Activated CD8-positive, alpha-beta T cell treated with anti-CD3 and anti-CD28 coated beads for 36 hours (primary cell): ENCODE results near the gene CNTNAP2. TPM values are rescaled to one million over a fixed set of nuclear protein-coding genes. Genes with fewer than 3 reads are reported as not detected.
"Not testable (repeated sequence)": the region's sequence is repeated elsewhere in the genome, so short reads cannot be mapped to it uniquely, and the experiment has no call there.

Experiments
- ATAC-seq: fragments of 200-7000 bp; cut with Tn5 transposase; one replicate; pipeline ENCODE4 v1.10.0; 2021; ENCODE audit warnings: mild to moderate bottlenecking, moderate library complexity
- CTCF ChIA-PET: fragments of 350-600 bp; sonication (Branson Sonifier 250); formaldehyde crosslinking; loops from one replicate; lab custom pipeline; 2021; ENCODE audit warnings: antibody characterized with exemption; lab: Charles Lee
- POLR2A ChIA-PET: fragments of 350-600 bp; sonication (Branson Sonifier 250); formaldehyde crosslinking; loops from one replicate; lab custom pipeline; 2021; ENCODE audit warnings: antibody characterized with exemption; lab: Charles Lee
- DNase-seq: peaks from one replicate; pipeline ENCODE4 v3.0.0-alpha.2; 2020
- H3K27ac Mint-ChIP-seq: one replicate; pipeline ENCODE4 v1.8.0; 2021; ENCODE audit warnings: mild to moderate bottlenecking, mixed read lengths
- H3K27me3 Mint-ChIP-seq: one replicate; pipeline ENCODE4 v1.8.0; 2021; ENCODE audit warnings: mixed read lengths
- H3K36me3 Mint-ChIP-seq: one replicate; pipeline ENCODE4 v1.8.0; 2021; ENCODE audit warnings: low read depth, mixed read lengths
- H3K4me1 Mint-ChIP-seq: one replicate; pipeline ENCODE4 v1.8.0; 2021; ENCODE audit warnings: low read depth, mixed read lengths
- H3K4me3 Mint-ChIP-seq: one replicate; pipeline ENCODE4 v1.8.0; 2021; ENCODE audit warnings: mild to moderate bottlenecking, moderate library complexity, mixed read lengths
- H3K9me3 Mint-ChIP-seq: one replicate; pipeline ENCODE4 v1.8.0; 2021; ENCODE audit warnings: mixed read lengths
- CTCF ChIP-seq: fragments of 200-600 bp; IDR thresholded peaks from one replicate; pipeline ENCODE4 v1.8.0; 2022; ENCODE audit warnings: antibody characterized with exemption, mild to moderate bottlenecking
- intact Hi-C: fragments of 100-400 bp; cut with micrococcal nuclease; formaldehyde crosslinking; loops from one replicate; pipeline ENCODE4 v1.10.0; 2022
- total RNA-seq, 2 experiments: library from RNA; stranded (reverse); gene quantifications; one replicate each; pipeline ENCODE4 v1.2.3, GENCODE V29; 2021

CNTNAP2 gene
- total RNA-seq, 2 experiments from 2014 or later: not detected

- no peak for TF ChIP-seq CTCF
- Mint-ChIP-seq H3K27me3 (no peaks in the 10 kb centered on the region), H3K9me3 (peaks cover 8% of the 10 kb centered on the region), H3K4me1 (no peaks in the 10 kb centered on the region), H3K4me3 (no peak overlapping the region), H3K36me3 (no peaks in the 10 kb centered on the region), H3K27ac (no peak overlapping the region)
- ChIA-PET POLR2A (no interaction called here), CTCF (no interaction called here)
- no peak for DNase-seq
- intact Hi-C loops: no loop called here
- no peak for ATAC-seq
Measured at GRCh38 chr7:146902266-146902665, 785.7 kb downstream of the CNTNAP2 start.

- no peaks in the 10 kb centered on the region for H3K27me3 Mint-ChIP-seq
- H3K36me3 Mint-ChIP-seq: no peaks in the 10 kb centered on the region
- TF ChIP-seq CTCF: no peak
- intact Hi-C loops: no loop called here
- CTCF ChIA-PET: no interaction called here
- H3K27ac Mint-ChIP-seq: no peak overlapping the region
- POLR2A ChIA-PET: no interaction called here
- ATAC-seq (no peak), DNase-seq (no peak)
- H3K9me3 Mint-ChIP-seq: peaks cover 8% of the 10 kb centered on the region
- H3K4me1 Mint-ChIP-seq: no peaks in the 10 kb centered on the region
- no peak overlapping the region for H3K4me3 Mint-ChIP-seq
Measured at GRCh38 chr7:146902728-146903127, 786.1 kb downstream of the CNTNAP2 start.

GRCh38 chr7:146905746-146906145, 789.1 kb downstream of the CNTNAP2 start:
- ATAC-seq, intact Hi-C loops, H3K27me3 Mint-ChIP-seq, DNase-seq, H3K4me3 Mint-ChIP-seq, POLR2A ChIA-PET, H3K36me3 Mint-ChIP-seq, H3K4me1 Mint-ChIP-seq, CTCF ChIA-PET, H3K9me3 Mint-ChIP-seq, H3K27ac Mint-ChIP-seq: not testable (repeated sequence)

- intact Hi-C loops: no loop called here
- Mint-ChIP-seq H3K4me3 (no peak overlapping the region), H3K4me1 (no peaks in the 10 kb centered on the region), H3K9me3 (peaks cover 10% of the 10 kb centered on the region), H3K27ac (no peak overlapping the region), H3K36me3 (no peaks in the 10 kb centered on the region), H3K27me3 (no peaks in the 10 kb centered on the region)
- ChIA-PET CTCF (no interaction called here), POLR2A (no interaction called here)
- TF ChIP-seq CTCF: no peak
- ATAC-seq (no peak), DNase-seq (no peak)
Measured at GRCh38 chr7:146922782-146923181, 806.2 kb downstream of the CNTNAP2 start.

GRCh38 chr7:146926841-146927240, 810.2 kb downstream of the CNTNAP2 start:
- no peak for DNase-seq
- TF ChIP-seq CTCF: no peak
- Mint-ChIP-seq H3K36me3 (no peaks in the 10 kb centered on the region), H3K9me3 (peaks cover 4% of the 10 kb centered on the region), H3K27me3 (no peaks in the 10 kb centered on the region), H3K4me1 (no peaks in the 10 kb centered on the region), H3K4me3 (no peak overlapping the region), H3K27ac (no peak overlapping the region)
- intact Hi-C loops: no loop called here
- ChIA-PET POLR2A (no interaction called here), CTCF (no interaction called here)
- ATAC-seq: no peak

GRCh38 chr7:146937836-146938235, 821.2 kb downstream of the CNTNAP2 start:
- no peaks in the 10 kb centered on the region for H3K4me1 Mint-ChIP-seq
- no peak overlapping the region for H3K4me3 Mint-ChIP-seq
- DNase-seq (no peak), ATAC-seq (no peak)
- ChIA-PET POLR2A (no interaction called here), CTCF (no interaction called here)
- TF ChIP-seq CTCF: no peak
- peaks cover 13% of the 10 kb centered on the region for H3K9me3 Mint-ChIP-seq
- no peaks in the 10 kb centered on the region for H3K36me3 Mint-ChIP-seq
- intact Hi-C loops: no loop called here
- H3K27ac Mint-ChIP-seq: no peak overlapping the region
- no peaks in the 10 kb centered on the region for H3K27me3 Mint-ChIP-seq
